GM21360 (cell line): ENCODE data around the gene IL21R.
"Not testable (repeated sequence)": the region's sequence is repeated elsewhere in the genome, so short reads cannot be mapped to it uniquely, and the experiment has no call there.

Experiments
- ATAC-seq: cut with Tn5 transposase; IDR thresholded peaks from one replicate; pipeline ENCODE4 v1.9.1; 2021; ENCODE audit warnings: mild to moderate bottlenecking, moderate library complexity; ENCODE audit not compliant: unreplicated experiment

IL21R gene

DNA sequence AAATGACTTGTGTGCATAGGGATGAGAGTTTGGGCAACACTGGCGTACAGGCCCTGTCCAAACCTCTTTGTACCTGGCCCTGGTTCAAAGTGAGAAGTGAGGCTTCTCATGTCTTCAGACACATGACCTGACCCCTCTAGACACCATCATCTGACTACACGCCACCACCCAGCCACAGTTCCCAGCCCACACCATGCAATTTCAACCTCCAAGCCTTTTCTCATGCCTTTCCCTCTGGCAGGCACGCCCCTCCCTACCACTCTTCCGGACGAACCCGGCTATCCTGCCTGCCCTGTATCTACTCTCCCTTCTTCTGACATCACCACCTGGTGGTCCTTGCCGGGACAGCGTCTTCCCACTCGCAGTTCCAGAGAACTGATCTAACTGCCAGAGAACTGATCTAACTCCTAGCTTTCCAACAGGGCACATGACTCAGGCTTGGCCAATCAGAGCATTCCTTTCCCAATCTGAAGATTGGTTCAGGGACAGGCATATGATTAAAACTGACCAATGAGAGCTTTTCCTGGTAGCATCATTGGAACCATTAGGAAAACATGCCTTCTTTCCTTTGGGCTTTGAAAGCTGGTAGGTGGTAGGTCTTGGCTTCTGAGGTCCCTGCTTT lies 27.1 kb upstream of the IL21R start:
- ATAC-seq: peak; percentile 45

DNA sequence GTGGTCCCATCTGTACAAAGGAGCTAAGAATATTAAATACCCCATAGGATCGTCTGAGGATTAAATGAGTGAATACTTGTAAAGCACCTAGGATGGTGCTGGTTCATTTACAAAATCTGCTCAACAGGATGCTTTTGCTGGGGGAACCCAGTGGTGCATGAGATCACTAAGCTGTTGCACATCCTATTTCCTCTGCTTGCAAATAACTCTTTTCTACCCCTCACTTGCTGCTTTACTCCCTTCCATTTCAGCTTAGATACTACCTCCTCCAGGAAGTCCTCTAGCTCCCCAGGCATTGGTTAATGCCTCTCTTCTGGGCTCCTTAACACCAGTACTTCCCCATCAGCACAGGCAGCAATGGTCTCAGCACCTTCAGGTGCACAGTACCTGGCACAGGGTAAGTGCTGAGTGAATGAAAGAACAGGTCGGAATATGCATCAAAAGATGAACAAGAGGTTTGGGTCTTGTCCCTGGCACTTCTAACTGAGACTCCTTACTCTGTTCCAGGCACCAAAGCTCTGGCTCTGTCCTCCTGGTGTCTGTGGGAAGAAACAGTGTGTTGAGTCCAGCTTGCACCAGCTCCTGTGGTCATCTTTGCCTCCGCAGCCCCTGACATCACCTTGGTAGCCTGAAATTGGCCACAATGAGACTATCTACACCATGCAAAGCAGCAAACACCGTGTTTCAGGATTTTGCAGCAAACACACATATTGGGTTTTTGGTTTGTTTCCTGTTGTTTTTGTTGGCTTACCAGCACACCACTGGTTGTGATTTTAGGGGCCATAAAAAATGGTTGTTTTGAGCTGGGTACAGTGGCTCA lies 24.1 kb upstream of the IL21R start:
- no peak for ATAC-seq

DNA sequence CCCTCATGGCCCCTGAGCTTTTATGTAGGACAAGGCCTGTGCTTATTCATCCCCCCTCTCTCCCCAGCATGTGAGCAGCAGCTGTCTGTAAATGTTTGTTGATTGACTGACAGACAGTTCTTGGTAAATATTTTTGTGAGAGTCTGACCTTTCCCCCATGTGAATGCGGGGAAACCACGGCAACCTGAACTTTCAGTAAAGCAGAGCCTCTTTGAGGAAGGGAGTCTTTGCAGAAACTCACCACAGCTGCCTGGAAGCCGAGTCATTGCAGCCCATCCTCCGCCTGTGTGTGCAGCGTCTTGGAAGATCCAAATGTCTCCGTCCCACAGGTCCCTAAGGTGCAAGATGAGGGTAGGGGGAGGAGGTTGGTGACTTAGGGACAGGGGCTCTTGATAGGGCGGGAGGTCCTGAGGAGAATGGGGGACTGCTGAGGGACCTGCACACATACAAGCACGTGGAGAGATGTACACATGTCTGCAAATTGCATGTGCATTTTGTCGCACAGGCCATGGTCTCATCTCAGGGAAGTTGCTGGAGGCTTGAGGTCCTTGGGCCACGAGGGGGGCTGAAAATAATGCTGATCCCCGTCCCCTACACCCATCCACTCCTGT lies 23.0 kb upstream of the IL21R start:
- no peak for ATAC-seq

DNA sequence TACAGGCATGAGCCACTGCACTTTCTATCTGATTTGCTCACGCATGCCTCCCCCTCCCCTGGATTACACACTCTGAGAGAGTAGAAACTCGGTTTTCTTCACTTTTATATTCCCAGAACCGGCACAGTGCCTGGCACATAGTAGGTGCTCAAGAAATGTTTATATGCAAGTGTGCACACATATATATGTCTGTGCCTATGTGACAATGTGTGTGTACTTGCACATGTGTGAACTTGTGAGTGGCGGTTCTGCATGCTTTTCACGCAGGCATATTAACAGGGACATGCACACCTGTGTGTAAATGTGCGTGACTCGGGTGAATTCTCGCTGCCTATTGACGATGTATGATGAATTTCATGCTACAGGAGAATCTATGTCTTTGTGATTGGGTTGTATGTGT lies 22.1 kb upstream of the IL21R start:
- ATAC-seq: no peak

DNA sequence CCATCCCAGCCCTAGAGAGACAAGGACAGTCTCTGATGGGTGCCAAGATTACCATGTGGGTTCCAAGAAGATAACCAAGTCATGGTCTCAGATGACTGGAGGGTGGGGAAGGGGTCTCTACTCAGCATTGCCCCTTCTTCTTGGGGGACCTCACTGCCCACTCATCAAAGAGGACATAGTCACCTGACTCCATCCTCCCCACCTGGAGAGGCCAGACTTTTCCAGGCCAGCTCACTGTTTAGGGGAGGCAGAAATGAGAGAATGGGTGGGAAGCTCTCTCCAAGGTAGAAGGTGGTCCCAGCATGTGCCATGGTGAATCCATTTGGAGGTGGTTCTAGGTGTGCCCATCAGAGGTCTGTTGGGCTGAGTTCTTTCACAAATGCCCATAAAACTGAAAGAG lies 20.7 kb upstream of the IL21R start:
- no peak for ATAC-seq

DNA sequence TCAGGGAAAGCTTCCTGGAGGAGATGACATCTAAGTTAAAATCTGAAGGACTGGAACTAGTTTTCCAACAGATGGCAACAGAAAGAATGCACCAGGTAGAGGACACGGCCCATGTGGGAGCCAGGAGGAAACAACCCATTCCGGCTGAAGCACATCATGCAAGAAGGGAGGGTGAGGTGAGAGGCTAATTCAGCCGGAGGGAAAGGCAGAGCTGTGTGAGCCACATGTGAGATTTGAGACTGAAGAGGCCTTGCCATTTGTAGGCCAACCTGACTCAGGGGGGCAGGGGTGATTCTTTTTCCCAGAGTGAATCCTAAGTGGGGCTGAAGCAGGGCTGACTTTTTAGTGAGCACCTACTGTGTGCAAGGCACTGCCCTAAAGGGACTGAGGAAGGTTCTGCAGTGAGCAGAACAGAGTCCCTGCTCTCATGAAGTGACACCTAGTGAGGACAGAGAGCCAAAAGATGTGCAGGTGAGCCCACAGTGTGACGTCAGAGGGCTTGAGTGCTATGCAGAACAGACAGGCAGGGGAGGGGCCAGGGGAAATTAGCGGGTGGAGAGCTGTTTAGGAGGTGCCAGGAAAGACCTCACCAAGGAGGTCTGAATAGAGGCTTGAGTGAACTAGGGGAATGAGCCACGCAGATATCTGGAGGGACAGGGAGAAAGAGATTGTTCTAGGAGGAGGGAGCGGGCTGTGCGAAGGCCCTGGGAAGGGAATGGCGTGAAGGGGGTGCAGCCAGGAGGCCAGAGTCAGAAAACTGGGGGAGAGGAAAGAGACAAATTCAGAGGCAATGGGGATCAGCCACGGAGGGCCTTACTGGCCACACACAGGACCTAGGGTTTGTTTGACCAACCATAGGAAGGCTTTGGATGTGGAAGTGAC lies 19.8 kb upstream of the IL21R start:
- no peak for ATAC-seq

DNA sequence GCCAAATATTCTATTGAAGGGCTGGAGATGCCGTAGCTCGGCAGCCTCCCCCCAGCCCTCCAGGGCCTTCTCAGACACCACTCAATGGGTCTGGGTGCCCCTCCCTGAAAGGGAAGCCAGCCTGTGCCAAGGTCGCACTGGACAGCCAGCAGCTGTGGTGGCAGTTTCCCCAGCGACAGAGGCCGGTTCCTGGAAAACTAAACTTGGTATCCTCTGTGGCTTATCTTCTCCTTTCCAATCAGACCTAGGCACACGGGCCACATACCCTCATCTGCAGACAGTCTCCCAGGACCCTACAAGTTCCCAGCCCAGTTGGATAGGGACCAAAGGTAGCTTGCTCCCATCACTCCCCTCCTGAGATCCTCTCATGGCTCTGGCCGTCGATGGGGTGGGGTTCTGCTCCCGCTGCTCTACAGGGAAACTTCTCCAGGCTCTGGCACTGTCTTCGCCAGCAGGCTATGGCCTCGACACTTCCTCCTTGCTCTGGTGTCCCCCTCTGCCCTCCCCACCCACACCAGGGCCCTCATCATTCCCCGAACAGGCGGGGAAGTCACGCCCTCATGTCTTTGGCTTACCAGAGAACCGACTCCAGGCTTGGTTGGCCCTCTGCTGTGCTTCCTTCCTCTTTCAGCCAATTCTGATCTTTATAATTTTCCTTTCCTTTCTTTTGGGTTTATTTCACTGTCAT lies 18.3 kb upstream of the IL21R start:
- no peak for ATAC-seq

DNA sequence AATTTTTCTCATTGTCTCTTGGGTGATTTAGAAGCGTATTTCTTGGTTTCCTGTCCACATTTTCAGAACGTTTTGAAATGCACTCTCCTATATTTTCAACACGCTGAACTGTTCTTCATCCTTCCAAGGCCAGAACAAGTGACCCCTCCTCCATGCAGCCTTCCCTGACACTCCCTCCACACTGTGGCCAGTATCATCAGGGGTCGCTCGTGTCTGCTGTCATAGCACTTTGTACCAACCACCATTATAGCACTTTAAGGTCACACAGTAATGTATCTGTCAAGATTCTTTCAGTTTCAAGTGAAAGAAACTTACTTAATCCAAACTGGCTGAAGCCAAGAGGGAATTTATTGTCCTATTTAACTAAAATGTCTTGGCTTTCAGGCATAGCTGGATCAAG lies 17.5 kb upstream of the IL21R start:
- no peak for ATAC-seq

DNA sequence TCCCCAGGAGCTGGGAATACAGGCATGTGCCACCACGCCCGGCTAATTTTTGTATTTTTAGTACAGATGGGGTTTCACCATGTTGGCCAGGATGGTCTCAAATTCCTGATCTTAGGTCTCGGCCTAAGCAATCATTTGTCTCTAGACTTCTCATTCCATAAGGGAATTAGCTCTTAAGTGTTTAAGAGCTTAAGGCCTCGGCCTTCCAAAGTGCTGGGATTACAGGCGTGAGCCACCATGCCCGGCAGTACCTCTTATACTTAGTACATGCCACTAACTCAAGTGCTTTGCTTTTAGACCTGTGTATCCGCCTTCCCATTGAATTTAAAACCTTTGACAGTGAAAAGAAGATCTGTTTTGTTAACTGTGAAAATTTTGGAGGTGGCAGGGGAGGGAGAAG lies 16.6 kb upstream of the IL21R start:
- ATAC-seq: no peak

DNA sequence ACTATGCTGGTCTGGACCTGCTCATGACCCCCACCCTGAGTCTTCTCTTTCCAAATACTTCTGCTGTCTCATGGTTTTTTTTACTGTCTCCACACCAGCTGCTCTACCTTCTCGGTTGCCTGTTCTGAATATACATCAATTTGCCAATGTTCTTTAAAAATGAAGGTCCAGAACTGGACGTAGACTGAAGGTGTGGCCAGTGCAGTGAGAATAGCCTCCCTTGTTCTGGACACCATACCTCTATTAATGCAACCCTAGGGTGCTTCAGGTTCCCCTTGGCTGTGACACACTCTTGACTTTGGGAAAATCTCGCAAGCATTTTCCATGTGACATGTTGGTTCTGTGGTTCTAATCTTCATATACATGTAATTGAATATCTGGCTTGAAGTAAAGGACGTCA lies 15.3 kb upstream of the IL21R start:
- no peak for ATAC-seq

DNA sequence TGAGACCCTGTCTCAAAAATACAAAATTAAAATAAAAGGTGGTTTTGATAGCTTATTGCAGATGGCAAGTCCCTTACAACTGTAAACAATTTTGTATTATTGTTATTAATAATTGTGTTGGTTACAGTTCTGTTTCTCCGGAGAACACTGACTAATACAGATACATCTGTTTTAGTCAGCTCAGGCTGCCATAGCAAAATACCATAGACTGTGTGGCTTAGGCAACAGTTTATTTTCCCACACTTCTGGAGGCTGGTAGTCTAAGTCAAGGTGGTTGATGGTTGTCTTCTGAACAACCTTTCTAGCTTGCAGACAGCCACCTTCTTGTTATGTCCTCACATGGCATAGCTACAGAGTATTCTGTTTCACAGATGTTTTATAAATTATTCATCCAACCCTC lies 14.2 kb upstream of the IL21R start:
- ATAC-seq: peak; percentile 83

DNA sequence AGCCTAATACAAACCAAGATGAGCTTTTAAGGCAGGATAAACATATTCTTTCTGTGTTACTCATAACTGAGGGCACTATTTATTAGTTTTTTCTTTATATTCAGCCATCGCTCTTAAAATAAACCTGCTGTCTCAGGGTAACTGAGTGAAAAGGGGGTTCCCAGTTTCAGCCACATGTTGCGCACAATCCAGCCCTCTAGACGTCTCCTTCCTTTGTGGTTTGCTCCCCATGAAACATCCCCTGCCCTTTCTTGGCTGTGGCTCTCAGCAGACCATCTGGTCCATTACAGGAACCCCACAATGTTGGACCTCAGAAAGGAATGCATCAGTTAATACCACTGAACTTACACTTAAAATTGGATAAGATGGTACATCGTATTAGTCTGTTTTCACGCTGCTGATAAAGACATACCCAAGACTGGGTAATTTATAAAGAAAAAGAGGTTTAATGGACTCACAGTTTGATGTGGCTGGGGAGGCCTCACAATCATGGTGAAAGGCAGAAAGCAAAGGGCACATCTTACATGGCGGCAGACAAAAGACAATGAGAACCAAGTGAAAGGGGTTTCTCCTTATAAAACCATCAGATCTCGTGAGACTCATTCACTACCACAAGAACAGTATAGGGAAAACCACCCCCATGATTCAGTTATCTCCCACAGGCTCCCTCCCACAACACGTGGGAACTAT lies 12.6 kb upstream of the IL21R start:
- ATAC-seq: peak; percentile 59

DNA sequence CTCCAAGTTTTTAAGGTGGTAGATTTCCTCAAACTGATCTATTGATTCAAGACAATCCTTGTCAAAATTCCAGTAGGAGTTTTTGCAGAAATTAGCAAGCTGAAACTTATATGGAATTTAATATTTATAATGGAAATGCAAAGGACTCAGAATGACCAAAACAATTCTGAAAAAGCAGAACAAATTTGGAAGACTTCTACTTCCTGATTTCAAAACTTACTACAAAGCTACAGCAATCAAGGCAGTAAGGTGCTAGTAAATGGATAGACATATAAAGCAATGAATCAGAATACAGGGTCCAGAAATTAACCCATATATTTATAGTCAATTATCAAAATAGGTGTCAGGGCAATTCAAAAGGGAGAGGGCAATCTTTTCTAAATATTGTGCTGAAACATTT lies 11.8 kb upstream of the IL21R start:
- no peak for ATAC-seq

DNA sequence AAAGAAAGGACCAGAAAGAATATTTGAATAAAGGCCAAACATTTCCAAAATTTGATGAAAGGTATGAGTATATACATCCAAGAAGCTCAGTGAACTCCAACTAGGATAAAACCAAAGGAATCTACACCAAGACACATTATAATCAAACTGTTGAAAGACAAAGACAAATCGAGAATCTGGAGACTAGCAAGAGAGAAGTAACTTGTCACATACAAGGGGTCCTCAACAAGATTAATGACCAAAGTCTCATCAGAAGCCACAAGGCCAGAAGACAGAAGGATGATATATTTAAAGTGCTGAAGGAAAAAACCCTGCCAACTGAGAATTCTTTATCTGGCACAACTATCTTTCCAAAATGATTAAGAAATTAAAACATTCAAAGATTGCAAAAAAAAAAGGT lies 9.3 kb upstream of the IL21R start:
- no peak for ATAC-seq

DNA sequence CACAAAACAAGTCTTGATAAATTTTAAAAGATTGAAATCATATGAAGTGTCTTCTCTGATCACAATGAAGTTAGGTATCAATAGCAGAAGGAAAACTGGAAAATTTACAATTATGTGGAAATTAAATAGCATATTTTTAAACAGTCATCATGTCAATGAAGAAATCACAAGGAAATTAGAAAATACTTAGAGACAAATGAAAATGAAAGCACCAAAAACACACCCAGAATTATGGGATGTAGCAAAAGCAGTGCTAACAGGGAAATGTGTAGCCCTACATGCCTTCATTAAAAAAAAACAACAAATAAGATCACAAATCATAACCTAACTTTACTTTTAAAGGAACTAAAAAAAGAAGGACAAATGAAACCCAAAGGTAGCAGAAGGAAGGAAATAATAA lies 7.5 kb upstream of the IL21R start:
- no peak for ATAC-seq

DNA sequence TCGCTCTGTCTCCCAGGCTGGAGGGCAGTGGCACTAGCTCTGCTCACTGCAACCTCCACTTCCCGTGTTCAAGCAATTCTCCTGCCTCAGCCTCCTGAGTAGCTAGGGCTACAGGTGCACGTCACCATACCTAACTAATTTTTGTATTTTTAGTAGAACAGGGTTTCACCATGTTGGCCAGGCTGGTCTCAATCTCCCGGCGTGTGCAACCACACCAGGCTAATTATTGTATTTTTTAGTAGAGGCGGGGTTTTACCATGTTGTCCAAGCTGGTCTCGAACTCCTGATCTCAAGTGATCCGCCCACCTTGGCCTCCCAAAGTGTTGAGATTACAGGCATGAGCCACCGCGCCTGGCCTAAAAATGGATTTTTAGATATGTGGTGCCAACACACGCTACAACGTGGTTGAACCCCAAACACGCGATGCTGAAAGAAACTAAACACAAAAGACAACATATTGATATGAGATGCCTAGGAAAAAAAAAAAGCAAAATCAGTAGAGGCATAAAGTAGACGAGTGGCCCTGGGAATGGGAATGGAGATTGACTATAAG lies 3.6 kb upstream of the IL21R start:
- not testable (repeated sequence) for ATAC-seq

DNA sequence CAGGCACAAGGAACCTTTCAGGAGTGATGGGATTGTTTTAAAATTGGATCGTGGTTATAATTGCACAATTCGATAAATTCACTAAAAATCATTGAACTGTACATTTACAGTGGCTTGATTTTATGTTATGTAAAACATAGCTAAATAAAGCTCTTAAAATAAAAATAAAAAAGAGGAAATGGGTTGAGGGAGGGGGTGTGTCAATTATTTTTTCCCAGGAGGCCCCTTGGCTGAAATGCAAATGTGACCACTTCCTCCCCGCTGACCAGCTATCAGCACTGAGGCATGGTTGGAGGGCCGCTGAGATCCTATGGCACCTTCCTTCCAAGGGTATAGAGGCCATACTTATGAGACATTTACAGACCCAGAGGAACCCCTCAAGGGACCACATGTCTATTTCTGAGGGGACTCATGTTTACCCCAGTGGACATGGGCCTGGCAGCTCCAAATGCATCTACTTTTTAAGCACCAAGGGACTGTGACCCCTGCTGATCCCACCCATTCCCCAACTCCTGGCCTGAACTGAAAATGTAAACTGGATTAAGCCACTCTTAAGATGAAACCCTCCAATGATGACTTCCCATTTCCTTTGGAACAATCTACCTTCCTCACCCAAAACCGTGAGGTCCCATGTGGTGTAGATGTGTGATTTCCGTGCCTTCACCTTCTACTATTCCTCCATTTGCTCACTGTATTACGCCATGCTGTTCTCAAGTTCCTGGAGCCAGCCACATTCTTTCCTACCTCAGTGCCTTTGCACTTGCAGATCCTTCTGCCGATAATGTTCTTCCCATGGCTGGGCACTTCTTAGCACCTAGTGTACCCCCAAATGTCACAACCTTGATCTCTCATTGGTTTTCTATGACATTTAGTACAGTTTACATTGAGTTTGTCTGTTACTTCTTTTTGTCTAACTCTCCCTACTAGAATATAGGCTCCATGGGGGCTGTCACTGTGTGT lies 2.8 kb upstream of the IL21R start:
- peak; percentile 28 for ATAC-seq

DNA sequence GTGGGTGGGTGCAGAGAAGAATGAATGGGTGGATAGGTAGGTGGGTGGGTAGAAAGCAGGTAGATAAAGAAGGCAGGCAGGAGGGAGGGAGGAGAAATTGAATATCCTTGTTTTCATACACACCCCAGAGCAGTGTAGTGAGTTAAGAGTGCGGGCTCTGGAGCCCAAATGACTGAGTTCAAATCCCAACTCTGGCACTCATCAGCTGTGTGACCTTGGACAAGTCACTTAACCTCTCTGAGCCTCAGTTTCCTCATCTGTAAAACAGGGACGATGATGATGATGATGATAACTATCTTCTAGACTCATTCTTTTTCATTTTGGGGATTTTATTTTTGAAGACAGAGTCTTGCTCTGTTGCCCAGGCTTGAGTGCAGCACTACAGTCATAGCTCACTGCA lies 2.0 kb upstream of the IL21R start:
- ATAC-seq: no peak
